Nephron progenitor cell (in vitro differentiated cells): Measurements from ENCODE around the gene WDR12.
A peak's percentile ranks its signal among the peaks of the same experiment; 100 is the strongest.
"Not testable (repeated sequence)": the region's sequence is repeated elsewhere in the genome, so short reads cannot be mapped to it uniquely, and the experiment has no call there.

ENCODE experiments used
- DNase-seq: peaks from one replicate; pipeline ENCODE4 v3.0.0; 2021
- H3K27ac Mint-ChIP-seq: 2 replicates; pipeline ENCODE4 v1.8.0; 2021; ENCODE audit warnings: mild to moderate bottlenecking, moderate library complexity, mixed read lengths
- H3K27me3 Mint-ChIP-seq: 2 replicates; pipeline ENCODE4 v1.8.0; 2021; ENCODE audit warnings: mild to moderate bottlenecking, low read depth, mixed read lengths; ENCODE audit not compliant: poor library complexity
- H3K36me3 Mint-ChIP-seq: 2 replicates; pipeline ENCODE4 v1.8.0; 2021; ENCODE audit warnings: low read depth, mixed read lengths
- H3K4me1 Mint-ChIP-seq: 2 replicates; pipeline ENCODE4 v1.8.0; 2021; ENCODE audit warnings: mixed read lengths
- H3K4me3 Mint-ChIP-seq: 2 replicates; pipeline ENCODE4 v1.8.0; 2021; ENCODE audit warnings: mild to moderate bottlenecking, moderate library complexity, mixed read lengths
- H3K9me3 Mint-ChIP-seq: 2 replicates; pipeline ENCODE4 v1.8.0; 2021; ENCODE audit warnings: mild to moderate bottlenecking, moderate library complexity, mixed read lengths
- CTCF ChIP-seq: fragments of 200-600 bp; sonication (generic); IDR thresholded peaks from 2 replicates; pipeline ENCODE4 v1.5.0; 2021; ENCODE audit warnings: antibody characterized with exemption

WDR12 gene

GRCh38 chr2:202909394-202910192 is 1.9 kb downstream of the WDR12 start:
- no peak for DNase-seq
- Mint-ChIP-seq H3K27ac (no peak overlapping the region), H3K27me3 (peaks cover 3% of the 10 kb centered on the region), H3K4me1 (peaks cover 27% of the 10 kb centered on the region), H3K36me3 (peaks cover 50% of the 10 kb centered on the region), H3K4me3 (peak overlapping the region; percentile 99), H3K9me3 (peaks cover 22% of the 10 kb centered on the region)
- no peak for TF ChIP-seq CTCF

- Mint-ChIP-seq H3K27me3 (peaks cover 3% of the 10 kb centered on the region), H3K4me3 (peak overlapping the region; percentile 50), H3K4me1 (peaks cover 25% of the 10 kb centered on the region), H3K36me3 (peaks cover 64% of the 10 kb centered on the region), H3K9me3 (peaks cover 35% of the 10 kb centered on the region), H3K27ac (peak overlapping the region; percentile 47)
- no peak for DNase-seq
- no peak for TF ChIP-seq CTCF
These were observed 3.3 kb downstream of the WDR12 start for GRCh38 chr2:202908186-202908585.

- Mint-ChIP-seq H3K36me3 (peaks cover 71% of the 10 kb centered on the region), H3K4me1 (peaks cover 17% of the 10 kb centered on the region), H3K9me3 (peaks cover 35% of the 10 kb centered on the region)
- not testable (repeated sequence) for H3K27me3 Mint-ChIP-seq, H3K27ac Mint-ChIP-seq, H3K4me3 Mint-ChIP-seq, DNase-seq
These were observed 6.0 kb downstream of the WDR12 start for GRCh38 chr2:202905507-202905906.

- Mint-ChIP-seq H3K27me3 (no peaks in the 10 kb centered on the region), H3K4me1 (no peaks in the 10 kb centered on the region), H3K27ac (peak overlapping the region; percentile 58), H3K4me3 (no peak overlapping the region), H3K36me3 (peaks cover 77% of the 10 kb centered on the region), H3K9me3 (no peaks in the 10 kb centered on the region)
- no peak for DNase-seq
- no peak for TF ChIP-seq CTCF
These were observed 26.3 kb downstream of the WDR12 start for GRCh38 chr2:202885190-202885589.

- Mint-ChIP-seq H3K4me3 (no peak overlapping the region), H3K9me3 (no peaks in the 10 kb centered on the region), H3K27ac (peak overlapping the region; percentile 9), H3K27me3 (no peaks in the 10 kb centered on the region), H3K4me1 (no peaks in the 10 kb centered on the region), H3K36me3 (peaks cover 71% of the 10 kb centered on the region)
- DNase-seq: no peak
- TF ChIP-seq CTCF: no peak
These were observed 27.3 kb downstream of the WDR12 start for GRCh38 chr2:202883987-202884675.

GRCh38 chr2:202881570-202881969 is 29.9 kb downstream of the WDR12 start:
- Mint-ChIP-seq H3K27ac (peak overlapping the region; percentile 48), H3K4me3 (no peak overlapping the region), H3K36me3 (peaks cover 55% of the 10 kb centered on the region), H3K4me1 (no peaks in the 10 kb centered on the region), H3K27me3 (no peaks in the 10 kb centered on the region), H3K9me3 (no peaks in the 10 kb centered on the region)
- no peak for DNase-seq
- no peak for TF ChIP-seq CTCF
